Ishikawa (cell line): Measurements from ENCODE around the gene ARL10.

Source experiments
- CEBPB ChIP-seq: IDR thresholded peaks from 2 replicates; pipeline ENCODE4 v1.6.1; 2012
- CREB1 ChIP-seq: IDR thresholded peaks from 2 replicates; pipeline ENCODE4 v1.6.1; 2012; ENCODE audit warnings: low read depth
- EGR1 ChIP-seq: IDR thresholded peaks from 2 replicates; pipeline ENCODE4 v1.6.1; 2012
- EP300 ChIP-seq: IDR thresholded peaks from 2 replicates; pipeline ENCODE4 v1.6.1; 2012; ENCODE audit warnings: borderline replicate concordance
- FOXM1 ChIP-seq: IDR thresholded peaks from 2 replicates; pipeline ENCODE4 v1.6.1; 2012; ENCODE audit warnings: low read depth, borderline replicate concordance
- NFIC ChIP-seq: IDR thresholded peaks from 2 replicates; pipeline ENCODE4 v1.6.1; 2012
- RAD21 ChIP-seq: IDR thresholded peaks from 2 replicates; pipeline ENCODE4 v1.6.1; 2012; ENCODE audit warnings: low read depth
- TAF1 ChIP-seq: IDR thresholded peaks from 2 replicates; pipeline ENCODE4 v1.6.1; 2012; ENCODE audit warnings: low read depth, mild to moderate bottlenecking
- TCF12 ChIP-seq: IDR thresholded peaks from 2 replicates; pipeline ENCODE4 v1.6.1; 2012; ENCODE audit warnings: low read depth
- TEAD4 ChIP-seq: IDR thresholded peaks from 2 replicates; pipeline ENCODE4 v1.6.1; 2012
- YY1 ChIP-seq: IDR thresholded peaks from 2 replicates; pipeline ENCODE4 v1.6.1; 2012; ENCODE audit warnings: low read depth
- ZBTB7A ChIP-seq: IDR thresholded peaks from 2 replicates; pipeline ENCODE4 v1.6.1; 2012; ENCODE audit warnings: low read depth
- TF ChIP-seq, protein P1 (sequence below): IDR thresholded peaks from 2 replicates; pipeline ENCODE4 v1.6.1; 2012; ENCODE audit warnings: low read depth, mild to moderate bottlenecking
- TF ChIP-seq, protein P2 (sequence below): IDR thresholded peaks from 2 replicates; pipeline ENCODE4 v1.6.1; 2012
- TF ChIP-seq, protein P3 (sequence below): IDR thresholded peaks from 2 replicates; pipeline ENCODE4 v1.6.1; 2012

Gene ARL10

DNA sequence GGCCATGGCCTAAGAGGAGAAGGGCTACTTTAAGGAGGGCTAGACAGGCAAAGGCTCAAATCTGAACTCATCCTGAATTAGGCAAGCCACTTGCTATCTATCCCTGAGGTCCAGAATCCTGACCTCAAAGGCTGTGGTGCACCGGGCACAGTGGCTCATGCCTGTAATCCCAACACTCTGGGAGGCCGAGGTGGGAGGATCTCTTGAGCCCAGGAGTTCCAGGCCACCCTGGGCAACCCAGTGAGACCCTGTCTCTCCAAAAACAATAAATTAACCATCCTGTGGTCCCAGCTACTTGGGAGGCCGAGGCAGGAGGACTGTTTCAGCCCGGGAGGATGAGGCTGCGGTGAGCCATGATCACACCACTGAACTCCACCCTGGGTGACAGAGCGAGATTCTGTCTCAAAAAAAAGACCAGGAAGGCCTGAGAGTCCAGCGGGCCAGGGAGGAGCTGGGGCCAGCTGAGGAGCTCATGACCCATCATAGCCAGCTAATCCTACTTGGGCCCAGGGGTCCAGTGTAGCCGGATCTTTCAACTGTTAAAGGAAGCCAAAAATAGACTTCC, 19.2 kb downstream of the ARL10 start:
- TF ChIP-seq EP300 (no peak), TCF12 (no peak), YY1 (no peak), TEAD4 (no peak), FOXM1 (no peak), RAD21 (no peak), ZBTB7A (no peak), TAF1 (no peak), CEBPB (no peak), NFIC (no peak), CREB1 (no peak), EGR1 (no peak)
- TF ChIP-seq, protein P1, sequence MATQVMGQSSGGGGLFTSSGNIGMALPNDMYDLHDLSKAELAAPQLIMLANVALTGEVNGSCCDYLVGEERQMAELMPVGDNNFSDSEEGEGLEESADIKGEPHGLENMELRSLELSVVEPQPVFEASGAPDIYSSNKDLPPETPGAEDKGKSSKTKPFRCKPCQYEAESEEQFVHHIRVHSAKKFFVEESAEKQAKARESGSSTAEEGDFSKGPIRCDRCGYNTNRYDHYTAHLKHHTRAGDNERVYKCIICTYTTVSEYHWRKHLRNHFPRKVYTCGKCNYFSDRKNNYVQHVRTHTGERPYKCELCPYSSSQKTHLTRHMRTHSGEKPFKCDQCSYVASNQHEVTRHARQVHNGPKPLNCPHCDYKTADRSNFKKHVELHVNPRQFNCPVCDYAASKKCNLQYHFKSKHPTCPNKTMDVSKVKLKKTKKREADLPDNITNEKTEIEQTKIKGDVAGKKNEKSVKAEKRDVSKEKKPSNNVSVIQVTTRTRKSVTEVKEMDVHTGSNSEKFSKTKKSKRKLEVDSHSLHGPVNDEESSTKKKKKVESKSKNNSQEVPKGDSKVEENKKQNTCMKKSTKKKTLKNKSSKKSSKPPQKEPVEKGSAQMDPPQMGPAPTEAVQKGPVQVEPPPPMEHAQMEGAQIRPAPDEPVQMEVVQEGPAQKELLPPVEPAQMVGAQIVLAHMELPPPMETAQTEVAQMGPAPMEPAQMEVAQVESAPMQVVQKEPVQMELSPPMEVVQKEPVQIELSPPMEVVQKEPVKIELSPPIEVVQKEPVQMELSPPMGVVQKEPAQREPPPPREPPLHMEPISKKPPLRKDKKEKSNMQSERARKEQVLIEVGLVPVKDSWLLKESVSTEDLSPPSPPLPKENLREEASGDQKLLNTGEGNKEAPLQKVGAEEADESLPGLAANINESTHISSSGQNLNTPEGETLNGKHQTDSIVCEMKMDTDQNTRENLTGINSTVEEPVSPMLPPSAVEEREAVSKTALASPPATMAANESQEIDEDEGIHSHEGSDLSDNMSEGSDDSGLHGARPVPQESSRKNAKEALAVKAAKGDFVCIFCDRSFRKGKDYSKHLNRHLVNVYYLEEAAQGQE, result no peak
- TF ChIP-seq, protein P2, sequence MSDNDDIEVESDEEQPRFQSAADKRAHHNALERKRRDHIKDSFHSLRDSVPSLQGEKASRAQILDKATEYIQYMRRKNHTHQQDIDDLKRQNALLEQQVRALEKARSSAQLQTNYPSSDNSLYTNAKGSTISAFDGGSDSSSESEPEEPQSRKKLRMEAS, result no peak
- TF ChIP-seq, protein P3, sequence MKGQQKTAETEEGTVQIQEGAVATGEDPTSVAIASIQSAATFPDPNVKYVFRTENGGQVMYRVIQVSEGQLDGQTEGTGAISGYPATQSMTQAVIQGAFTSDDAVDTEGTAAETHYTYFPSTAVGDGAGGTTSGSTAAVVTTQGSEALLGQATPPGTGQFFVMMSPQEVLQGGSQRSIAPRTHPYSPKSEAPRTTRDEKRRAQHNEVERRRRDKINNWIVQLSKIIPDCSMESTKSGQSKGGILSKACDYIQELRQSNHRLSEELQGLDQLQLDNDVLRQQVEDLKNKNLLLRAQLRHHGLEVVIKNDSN, result no peak

DNA sequence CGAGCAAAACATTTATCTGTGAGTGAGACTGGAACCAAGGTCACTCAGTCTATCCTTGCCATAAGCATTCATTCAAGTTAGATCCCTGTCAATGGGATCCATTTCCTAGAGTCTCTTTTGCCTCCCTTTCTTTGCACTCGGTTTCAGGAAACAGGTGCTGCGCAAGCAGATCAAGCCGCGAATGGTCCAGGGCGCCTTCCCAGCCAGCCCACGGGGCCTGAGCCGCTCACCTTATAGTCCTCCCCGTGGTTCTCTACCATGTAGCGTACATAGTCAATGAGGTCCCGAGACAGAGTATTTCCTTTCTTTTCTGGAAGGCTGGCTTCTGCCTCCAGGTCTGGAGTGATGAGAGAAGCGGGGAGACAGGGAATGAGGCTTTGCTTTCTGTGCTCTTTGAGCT, 19.7 kb downstream of the ARL10 start:
- no peak for TF ChIP-seq EGR1
- TF ChIP-seq TAF1, result no peak
- TF ChIP-seq CEBPB, result no peak
- TF ChIP-seq RAD21, result no peak
- TF ChIP-seq FOXM1, result no peak
- no peak for TF ChIP-seq EP300
- TF ChIP-seq, protein P3, result no peak
- no peak for TF ChIP-seq TEAD4
- TF ChIP-seq, protein P2, result no peak
- no peak for TF ChIP-seq CREB1

DNA sequence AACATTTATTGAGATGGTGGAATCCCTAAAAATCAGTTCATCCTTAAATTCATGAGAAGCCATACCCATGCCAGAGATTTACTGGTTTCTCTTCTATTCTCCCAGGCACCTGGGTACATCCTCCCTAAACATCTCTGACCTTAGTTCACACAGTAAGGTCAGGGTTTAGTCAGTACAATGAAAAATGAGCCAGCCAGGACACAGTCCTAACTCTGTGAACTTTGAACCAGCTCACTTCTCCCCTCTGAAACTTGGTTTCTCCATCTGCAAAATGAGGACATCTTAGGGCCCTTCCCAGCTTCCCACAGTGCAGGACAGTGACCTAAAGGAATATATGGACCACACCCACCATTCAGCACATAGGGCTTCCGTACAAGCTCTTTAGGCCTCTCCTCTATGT, 21.2 kb downstream of the ARL10 start:
- TF ChIP-seq CEBPB (no peak), TAF1 (no peak), EP300 (no peak), EGR1 (no peak), ZBTB7A (no peak), TCF12 (no peak), CREB1 (no peak)
- TF ChIP-seq, protein P1, result no peak
- TF ChIP-seq, protein P3, result no peak

DNA sequence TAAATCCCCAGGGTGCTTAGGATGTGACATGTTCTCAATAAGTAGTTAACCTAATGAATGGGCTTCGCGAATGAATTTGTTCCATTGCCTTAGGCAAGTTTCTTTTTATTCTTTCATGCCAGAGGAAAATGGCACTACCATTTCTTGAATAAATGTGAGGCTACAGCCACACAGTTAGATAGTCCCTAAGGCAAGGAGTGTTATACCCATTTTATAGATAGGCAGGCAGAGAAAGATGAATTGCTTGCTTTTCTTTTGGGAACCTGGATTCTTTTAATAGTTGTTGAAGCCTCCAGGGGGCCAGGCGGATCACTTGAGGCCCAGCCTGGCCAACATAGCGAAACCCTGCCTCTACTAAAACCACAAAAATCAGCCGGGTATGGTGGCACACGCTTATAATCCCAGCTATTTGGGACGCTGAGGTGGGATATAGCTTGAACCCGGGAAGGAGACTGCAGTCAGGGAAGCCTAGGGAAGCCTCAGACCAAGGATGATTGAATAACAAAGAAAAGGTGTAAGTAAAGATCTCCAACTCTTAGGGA, 22.2 kb downstream of the ARL10 start:
- TF ChIP-seq ZBTB7A (no peak), EGR1 (no peak), EP300 (no peak), NFIC (no peak), CEBPB (no peak), TAF1 (no peak), YY1 (no peak)
- TF ChIP-seq, protein P3, result no peak

DNA sequence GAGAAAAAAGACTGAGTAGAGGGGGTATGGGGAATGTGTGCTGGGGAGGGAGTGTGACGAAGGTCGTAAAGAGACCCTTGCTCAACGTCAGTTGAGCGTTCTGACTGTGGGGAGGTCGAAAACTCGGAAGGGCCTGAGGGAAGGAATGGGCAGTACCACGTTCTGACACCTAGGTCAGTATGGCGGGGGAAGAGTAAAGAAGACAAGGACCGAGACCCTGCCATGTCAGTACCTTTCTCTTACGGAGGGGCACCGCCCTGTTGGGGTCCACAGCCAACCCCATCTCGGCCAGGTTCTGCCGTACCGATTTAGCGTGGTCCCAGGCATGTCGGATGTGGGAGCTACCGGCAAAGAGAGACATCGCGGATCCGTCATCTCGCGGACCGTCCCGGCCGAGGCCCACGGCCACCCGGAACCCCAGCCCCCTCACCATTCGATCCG, 22.7 kb downstream of the ARL10 start:
- TF ChIP-seq NFIC (no peak), YY1 (0 out of 2 replicates have a peak, but pooled peaks have one; percentile 33)
